ENCODE results near the gene DHX8. TPM values are rescaled to one million over a fixed set of nuclear protein-coding genes. Genes with fewer than 3 reads are reported as not detected.

The DHX8 gene
- total RNA-seq, 1 experiment from 2014 or later = 53.5 TPM

DNA sequence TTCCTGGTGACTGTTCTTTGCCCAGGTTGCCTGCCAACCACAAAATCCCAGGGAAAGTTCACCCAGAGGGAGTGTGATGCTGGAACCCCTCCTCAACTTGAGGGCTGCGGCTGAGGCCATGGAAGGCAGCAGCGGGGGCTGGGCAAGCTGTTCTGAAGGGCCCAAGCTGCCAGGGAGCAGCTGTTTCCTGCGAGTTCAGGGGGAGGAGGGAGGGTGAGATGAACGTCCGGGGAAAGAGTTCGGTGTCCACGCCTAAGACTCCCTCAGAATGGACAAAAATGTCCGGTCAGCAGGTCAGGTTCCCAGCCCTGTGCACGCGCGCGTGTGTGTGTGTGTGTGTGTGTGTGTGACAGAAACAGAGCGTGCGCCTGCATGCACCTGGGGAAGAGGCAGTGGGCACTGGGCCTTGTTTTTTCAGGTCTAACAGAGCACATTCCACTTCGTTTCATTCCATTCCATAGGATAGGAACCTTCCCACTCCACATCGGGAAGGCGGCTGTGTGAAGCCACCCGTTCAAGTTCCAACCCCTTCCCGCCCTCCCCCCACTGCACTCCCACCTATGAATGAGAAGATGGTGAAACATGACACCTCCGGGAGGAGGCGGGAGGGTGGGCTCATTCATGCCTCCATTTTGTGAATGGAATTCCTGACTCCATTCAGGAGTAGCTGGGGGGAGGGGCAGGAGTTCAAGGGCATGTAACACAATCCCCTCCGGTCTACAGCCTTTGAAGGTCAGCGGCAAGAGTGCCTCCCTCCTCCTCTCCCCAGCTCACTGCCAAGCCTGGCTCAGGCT is 46.7 kb downstream of the DHX8 start (continued):
- TF ChIP-seq, protein P1, sequence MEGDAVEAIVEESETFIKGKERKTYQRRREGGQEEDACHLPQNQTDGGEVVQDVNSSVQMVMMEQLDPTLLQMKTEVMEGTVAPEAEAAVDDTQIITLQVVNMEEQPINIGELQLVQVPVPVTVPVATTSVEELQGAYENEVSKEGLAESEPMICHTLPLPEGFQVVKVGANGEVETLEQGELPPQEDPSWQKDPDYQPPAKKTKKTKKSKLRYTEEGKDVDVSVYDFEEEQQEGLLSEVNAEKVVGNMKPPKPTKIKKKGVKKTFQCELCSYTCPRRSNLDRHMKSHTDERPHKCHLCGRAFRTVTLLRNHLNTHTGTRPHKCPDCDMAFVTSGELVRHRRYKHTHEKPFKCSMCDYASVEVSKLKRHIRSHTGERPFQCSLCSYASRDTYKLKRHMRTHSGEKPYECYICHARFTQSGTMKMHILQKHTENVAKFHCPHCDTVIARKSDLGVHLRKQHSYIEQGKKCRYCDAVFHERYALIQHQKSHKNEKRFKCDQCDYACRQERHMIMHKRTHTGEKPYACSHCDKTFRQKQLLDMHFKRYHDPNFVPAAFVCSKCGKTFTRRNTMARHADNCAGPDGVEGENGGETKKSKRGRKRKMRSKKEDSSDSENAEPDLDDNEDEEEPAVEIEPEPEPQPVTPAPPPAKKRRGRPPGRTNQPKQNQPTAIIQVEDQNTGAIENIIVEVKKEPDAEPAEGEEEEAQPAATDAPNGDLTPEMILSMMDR (IDR thresholded peaks at IDR 0.05 in 2 of 3, conservative IDR thresholded peaks at IDR 0.05 in 1 of 3; ENCODE audit: borderline replicate concordance in 1 of 3, insufficient read depth in 1 of 3, low read depth in 2 of 3, low read length in 2 of 3) = no peak
- no peak for TF ChIP-seq FOSL1 (IDR thresholded peaks at IDR 0.05; ENCODE audit: low read depth)

DNA sequence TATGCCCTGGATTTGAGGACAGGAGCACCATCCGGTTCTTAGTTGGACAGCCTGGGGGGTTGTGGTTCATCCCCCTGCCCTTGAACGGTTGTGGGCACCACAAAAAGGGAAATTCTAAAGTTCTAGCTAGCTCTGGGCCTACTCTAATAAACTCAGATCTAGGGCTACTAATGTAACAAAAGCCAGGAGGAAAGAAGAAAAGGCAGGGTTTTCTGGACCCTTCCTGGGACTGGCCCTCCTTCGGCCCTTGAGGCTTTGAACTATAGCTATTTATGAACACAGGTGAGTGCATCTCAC is 47.3 kb downstream of the DHX8 start:
- H3K4me3 ChIP-seq (replicated peaks in 1 of 2; ENCODE audit: low read depth in 1 of 2, low read length in 2 of 2) = no peak overlapping the region
- ChIA-PET CTCF (interaction anchor here (0.9 kb wide), 3 partner anchors 10 to 143 kb away, joined by 3 read pairs; no protein-coding TSS in a partner anchor), POLR2A (interaction anchor here (0.5 kb wide), 1 partner anchor 8 kb away, joined by 3 read pairs; no protein-coding TSS in a partner anchor), RAD21 (ENCODE audit: low non-redundant PET in 1 of 2, low total read pairs in 2 of 2, uncharacterized antibody in 2 of 2, unreplicated experiment in 2 of 2) (interaction anchor here (0.7 kb wide), 2 partner anchors 135 to 143 kb away, joined by 5 to 8 read pairs; no protein-coding TSS in a partner anchor)
- TF ChIP-seq, protein P2, sequence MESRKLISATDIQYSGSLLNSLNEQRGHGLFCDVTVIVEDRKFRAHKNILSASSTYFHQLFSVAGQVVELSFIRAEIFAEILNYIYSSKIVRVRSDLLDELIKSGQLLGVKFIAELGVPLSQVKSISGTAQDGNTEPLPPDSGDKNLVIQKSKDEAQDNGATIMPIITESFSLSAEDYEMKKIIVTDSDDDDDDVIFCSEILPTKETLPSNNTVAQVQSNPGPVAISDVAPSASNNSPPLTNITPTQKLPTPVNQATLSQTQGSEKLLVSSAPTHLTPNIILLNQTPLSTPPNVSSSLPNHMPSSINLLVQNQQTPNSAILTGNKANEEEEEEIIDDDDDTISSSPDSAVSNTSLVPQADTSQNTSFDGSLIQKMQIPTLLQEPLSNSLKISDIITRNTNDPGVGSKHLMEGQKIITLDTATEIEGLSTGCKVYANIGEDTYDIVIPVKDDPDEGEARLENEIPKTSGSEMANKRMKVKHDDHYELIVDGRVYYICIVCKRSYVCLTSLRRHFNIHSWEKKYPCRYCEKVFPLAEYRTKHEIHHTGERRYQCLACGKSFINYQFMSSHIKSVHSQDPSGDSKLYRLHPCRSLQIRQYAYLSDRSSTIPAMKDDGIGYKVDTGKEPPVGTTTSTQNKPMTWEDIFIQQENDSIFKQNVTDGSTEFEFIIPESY (IDR thresholded peaks at IDR 0.05; ENCODE audit: extremely low read depth, insufficient replicate concordance, low read length) = no peak
- TF ChIP-seq YY1 (IDR thresholded peaks at IDR 0.05; ENCODE audit: extremely low read depth, insufficient replicate concordance, low read depth, low read length) = no peak
- no peak for TF ChIP-seq CEBPB (IDR thresholded peaks at IDR 0.05; ENCODE audit: low read depth)
- no peak for TF ChIP-seq JUND (IDR thresholded peaks at IDR 0.05)
- no peak for TF ChIP-seq SIN3A (IDR thresholded peaks at IDR 0.05; ENCODE audit: low read depth)
- H3K27me3 ChIP-seq (ENCODE audit: insufficient read depth, low read length) = no peaks in the 10 kb centered on the region
- H3K79me2 ChIP-seq (ENCODE audit: insufficient read depth, low read length) = no peaks in the 10 kb centered on the region
- no peaks in the 10 kb centered on the region for H4K20me1 ChIP-seq (ENCODE audit: insufficient read depth)
- peaks cover 10 to 14% of the 10 kb centered on the region in 2 experiments; a peak in 2 of 4 replicates for H3K36me3 ChIP-seq (ENCODE audit: control insufficient read depth in 1 of 2, insufficient read depth in 2 of 2, low read length in 2 of 2)
- intact Hi-C loops (cut with micrococcal nuclease) = no loop called here
- no peak for DNase-seq (ENCODE audit: low read depth, low spot score)
- H3K27ac ChIP-seq (ENCODE audit: low read depth, low read length) = peak overlapping the region; percentile 24
- 0 out of 2 replicates have a peak overlapping the region, but pooled peaks have one; percentile 14 for H3K9ac ChIP-seq (ENCODE audit: low read length)
- ATAC-seq = no peak
- no TSS peak for BruUV-seq (replicated peaks)
- peak overlapping the region; percentile 19 for H3K4me2 ChIP-seq (ENCODE audit: low read length)
- H3K9me2 ChIP-seq (ENCODE audit: insufficient read depth) = no peaks in the 10 kb centered on the region
- H2AFZ ChIP-seq (ENCODE audit: low read depth, low read length, poor library complexity, severe bottlenecking) = no peak overlapping the region
- peaks cover 20 to 33% of the 10 kb centered on the region in 2 experiments for H3K4me1 ChIP-seq (ENCODE audit: control insufficient read depth in 1 of 2, insufficient read depth in 2 of 2, low read length in 2 of 2)
- H3K9me3 ChIP-seq (ENCODE audit: control insufficient read depth in 1 of 2, insufficient read depth in 1 of 2, low read depth in 1 of 2, low read length in 2 of 2) = no peaks in the 10 kb centered on the region

Measured in HCT116 (cell line).